Purkinje cell (primary cell): ENCODE results near the gene MAGEC2. TPM values are rescaled to one million over a fixed set of nuclear protein-coding genes. Genes with fewer than 3 reads are reported as not detected.

Experiments
- polyA plus RNA-seq: library from polyadenylated mRNA; unstranded; fragments of >200 nt; fragmentation: Nextera tagmentation; gene quantifications from 2 replicates; pipeline ENCODE4 v1.2.1, GENCODE V29; 2014

Gene MAGEC2
- not detected in 2 replicates for polyA plus RNA-seq

GRCh38 chrX:142204522-142205433 lies at the start of gene MAGEC2:
Gene MAGEC2 (minus strand): TSS chrX:142205290. CDS start chrX:142203987, 1,303 bp downstream.

